H9 (cell line): ENCODE results near the gene LCN2. TPM values are rescaled to one million over a fixed set of nuclear protein-coding genes. Genes with fewer than 3 reads are reported as not detected.
A peak's percentile ranks its signal among the peaks of the same experiment; 100 is the strongest.

ENCODE experiments used
- DNase-seq: peaks from one replicate; pipeline ENCODE4 v3.0.0-alpha.2; 2017
- H2AFZ ChIP-seq: one replicate; pipeline ENCODE4 v1.6.1; 2013; ENCODE audit warnings: mild to moderate bottlenecking, low read length, control low read depth, moderate library complexity
- H2AK5ac ChIP-seq: 2 replicates; pipeline ENCODE4 v1.6.1; 2013; ENCODE audit warnings: low read length, control low read depth, mixed read lengths; ENCODE audit not compliant: insufficient read length
- H2BK120ac ChIP-seq: one replicate; pipeline ENCODE4 v1.6.1; 2013; ENCODE audit warnings: low read depth, mild to moderate bottlenecking, low read length, control low read depth, inconsistent platforms; ENCODE audit not compliant: poor library complexity, severe bottlenecking
- H2BK12ac ChIP-seq: 2 replicates; pipeline ENCODE4 v1.6.1; 2013; ENCODE audit warnings: low read length, control low read depth, mixed read lengths, low read depth; ENCODE audit not compliant: insufficient read length
- H2BK15ac ChIP-seq: 2 replicates; pipeline ENCODE4 v1.6.1; 2013; ENCODE audit warnings: low read depth, low read length, control low read depth
- H2BK20ac ChIP-seq: one replicate; pipeline ENCODE4 v1.6.1; 2013; ENCODE audit warnings: low read depth, mild to moderate bottlenecking, low read length, control low read depth, inconsistent platforms; ENCODE audit not compliant: poor library complexity, severe bottlenecking
- H2BK5ac ChIP-seq: 2 replicates; pipeline ENCODE4 v1.6.1; 2013; ENCODE audit warnings: low read length, control low read depth, mixed read lengths; ENCODE audit not compliant: insufficient read length
- H3K14ac ChIP-seq: 2 replicates; pipeline ENCODE4 v1.6.1; 2013; ENCODE audit warnings: low read length, control low read depth; ENCODE audit not compliant: insufficient read depth
- H3K18ac ChIP-seq: 2 replicates; pipeline ENCODE4 v1.6.1; 2013; ENCODE audit warnings: low read depth, mild to moderate bottlenecking, mixed read lengths, low read length, control low read depth; ENCODE audit not compliant: insufficient read length
- H3K23ac ChIP-seq: 2 replicates; pipeline ENCODE4 v1.6.1; 2013; ENCODE audit warnings: low read length, control low read depth, mixed read lengths, low read depth; ENCODE audit not compliant: insufficient read length
- H3K23me2 ChIP-seq: 2 replicates; pipeline ENCODE4 v1.6.1; 2013; ENCODE audit warnings: low read depth, mild to moderate bottlenecking, mixed read lengths, low read length, control low read depth; ENCODE audit not compliant: insufficient read length, poor library complexity, severe bottlenecking
- H3K27ac ChIP-seq: 2 replicates; pipeline ENCODE4 v1.5.1; 2013; ENCODE audit warnings: low read length, control low read depth, mixed read lengths, low read depth; ENCODE audit not compliant: insufficient read length
- H3K27me3 ChIP-seq: 2 replicates; pipeline ENCODE4 v1.6.1; 2013; ENCODE audit warnings: low read length, control low read depth, inconsistent platforms; ENCODE audit not compliant: insufficient read depth
- H3K4ac ChIP-seq: 2 replicates; pipeline ENCODE4 v1.6.1; 2013; ENCODE audit warnings: low read depth, mild to moderate bottlenecking, control low read depth, inconsistent platforms, low read length, moderate library complexity
- H3K4me1 ChIP-seq: 2 replicates; pipeline ENCODE4 v1.6.1; 2013; ENCODE audit warnings: low read length, control low read depth, inconsistent platforms; ENCODE audit not compliant: insufficient read depth
- H3K4me2 ChIP-seq: 2 replicates; pipeline ENCODE4 v1.6.1; 2013; ENCODE audit warnings: low read length, control low read depth, mixed read lengths; ENCODE audit not compliant: insufficient read length, insufficient read depth
- H3K56ac ChIP-seq: 2 replicates; pipeline ENCODE4 v1.6.1; 2013; ENCODE audit warnings: low read depth, mild to moderate bottlenecking, mixed read lengths, low read length, control low read depth; ENCODE audit not compliant: insufficient read length
- H3K79me1 ChIP-seq: 2 replicates; pipeline ENCODE4 v1.6.1; 2013; ENCODE audit warnings: low read depth, mild to moderate bottlenecking, moderate library complexity, low read length, control low read depth, inconsistent platforms; ENCODE audit not compliant: insufficient read depth, poor library complexity, severe bottlenecking
- H3K79me2 ChIP-seq: 2 replicates; pipeline ENCODE4 v1.6.1; 2013; ENCODE audit warnings: low read length, control low read depth, inconsistent platforms; ENCODE audit not compliant: insufficient read depth
- H3K9ac ChIP-seq: 2 replicates; pipeline ENCODE4 v1.6.1; 2013; ENCODE audit warnings: low read length, control low read depth, mixed read lengths; ENCODE audit not compliant: insufficient read length; ENCODE audit errors: extremely low read depth
- H3K9me3 ChIP-seq: one replicate; pipeline ENCODE4 v1.6.1; 2013; ENCODE audit warnings: low read depth, low read length, inconsistent platforms; ENCODE audit not compliant: control insufficient read depth
- H3T11ph ChIP-seq: one replicate; pipeline ENCODE4 v1.6.1; 2013; ENCODE audit warnings: mild to moderate bottlenecking, low read length, control low read depth, inconsistent platforms
- H4K20me1 ChIP-seq: one replicate; pipeline ENCODE4 v1.6.1; 2013; ENCODE audit not compliant: control insufficient read depth, insufficient read length, insufficient read depth
- H4K5ac ChIP-seq: 2 replicates; pipeline ENCODE4 v1.6.1; 2013; ENCODE audit warnings: low read depth, mild to moderate bottlenecking, mixed read lengths, low read length, control low read depth; ENCODE audit not compliant: insufficient read length
- H4K8ac ChIP-seq: replicated peaks from 2 replicates; pipeline ENCODE4 v1.6.1; 2013; ENCODE audit warnings: low read length, control low read depth, mixed read lengths, low read depth; ENCODE audit not compliant: insufficient read length
- H4K91ac ChIP-seq: 2 replicates; pipeline ENCODE4 v1.6.1; 2013; ENCODE audit warnings: low read depth, mild to moderate bottlenecking, moderate library complexity, mixed read lengths, low read length, control low read depth; ENCODE audit not compliant: insufficient read length
- H3K27ac Mint-ChIP-seq, 3 experiments: 2 replicates in 2 of 3; 3 replicates in 1 of 3; pipeline ENCODE4 v1.8.0; 2020 to 2021; ENCODE audit warnings: mixed read lengths in 3 of 3, mild to moderate bottlenecking in 1 of 3, moderate library complexity in 1 of 3
- H3K27me3 Mint-ChIP-seq: 2 replicates; pipeline ENCODE4 v1.8.0; 2021; ENCODE audit warnings: low read depth, mild to moderate bottlenecking, moderate library complexity, mixed read lengths
- H3K36me3 Mint-ChIP-seq, 3 experiments: 2 replicates in 2 of 3; 3 replicates in 1 of 3; pipeline ENCODE4 v1.8.0; 2020 to 2021; ENCODE audit warnings: low read depth in 3 of 3, mixed read lengths in 3 of 3; ENCODE audit not compliant: insufficient read depth in 1 of 3
- H3K4me1 Mint-ChIP-seq, 2 experiments: 2 replicates each; pipeline ENCODE4 v1.8.0; 2020; ENCODE audit warnings: mixed read lengths in 2 of 2
- H3K4me3 Mint-ChIP-seq, 2 experiments: 2 replicates in 1 of 2; 3 replicates in 1 of 2; pipeline ENCODE4 v1.8.0; 2020 to 2021; ENCODE audit warnings: mild to moderate bottlenecking in 2 of 2, mixed read lengths in 2 of 2, moderate library complexity in 1 of 2
- H3K9me3 Mint-ChIP-seq, 2 experiments: 2 replicates in 1 of 2; 3 replicates in 1 of 2; pipeline ENCODE4 v1.8.0; 2020; ENCODE audit warnings: mild to moderate bottlenecking in 2 of 2, mixed read lengths in 2 of 2, moderate library complexity in 1 of 2
- CTCF ChIP-seq: fragments of 200-600 bp; sonication (generic); conservative IDR thresholded peaks from 3 replicates; pipeline ENCODE4 v1.8.0; 2021; ENCODE audit warnings: antibody characterized with exemption, mild to moderate bottlenecking
- WGBS: extraction: QIAGEN DNeasy Blood & Tissue Kit; methylation state at CpG from one replicate; pipeline ENCODE4 v1.1.7; 2013; ENCODE audit warnings: missing lambda C conversion rate, low lambda C conversion rate, mixed read lengths; ENCODE audit not compliant: insufficient read length; ENCODE audit errors: extremely low coverage; 5-methylcytosine and 5-hydroxymethylcytosine counted together
- total RNA-seq: library from RNA; stranded (reverse); gene quantifications from 2 replicates; pipeline ENCODE4 v1.2.1, GENCODE V29; 2021

The LCN2 gene
- total RNA-seq, 1 experiment from 2014 or later, result not detected

DNA sequence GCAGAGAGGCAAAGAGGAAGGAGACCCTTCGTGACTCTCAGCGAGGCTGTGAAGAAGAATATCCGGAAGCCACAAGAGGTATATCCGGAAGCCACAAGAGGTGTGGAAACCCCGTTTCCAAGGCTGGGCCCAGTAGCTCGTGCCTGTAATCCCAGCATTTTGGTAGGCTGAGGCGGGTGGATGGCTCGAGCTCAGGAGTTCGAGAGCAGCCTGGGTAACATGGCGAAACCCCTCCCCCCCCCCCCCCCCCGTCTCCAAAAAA is 10.2 kb downstream of the LCN2 start:
- Histone ChIP-seq H2BK120ac (no peak overlapping the region), H3K23me2 (peaks cover 7% of the 10 kb centered on the region), H2BK12ac (no peak overlapping the region), H3K79me2 (no peaks in the 10 kb centered on the region), H4K20me1 (no peaks in the 10 kb centered on the region), H4K5ac (no peak overlapping the region), H3K4ac (no peak overlapping the region), H2BK5ac (no peak overlapping the region), H3T11ph (no peak overlapping the region), H3K79me1 (no peaks in the 10 kb centered on the region), H4K8ac (no peak overlapping the region), H3K4me1 (no peaks in the 10 kb centered on the region; the same call in 1 of the 2 replicates), H2AK5ac (no peak overlapping the region), H3K18ac (peak overlapping the region; percentile 97), H2BK20ac (no peak overlapping the region), H3K4me2 (peak overlapping the region; percentile 59), H3K14ac (peak overlapping the region; percentile 96; the same call in 1 of the 2 replicates), H3K9me3 (no peaks in the 10 kb centered on the region), H3K56ac (no peak overlapping the region), H3K9ac (peak overlapping the region; percentile 76), H2AFZ (no peak overlapping the region), H3K23ac (no peak overlapping the region), H3K27ac (no peak overlapping the region), H2BK15ac (no peak overlapping the region), H4K91ac (no peak overlapping the region), H3K27me3 (no peaks in the 10 kb centered on the region)
- H3K27ac Mint-ChIP-seq, result peak overlapping the region; percentile 49 to 96 (median 72); a peak in 4 of 7 replicates
- H3K9me3 Mint-ChIP-seq, result no peaks in the 10 kb centered on the region
- no peaks in the 10 kb centered on the region for H3K27me3 Mint-ChIP-seq
- no peak for DNase-seq
- TF ChIP-seq CTCF, result no peak
- H3K4me1 Mint-ChIP-seq, result peaks cover 6 to 8% of the 10 kb centered on the region in 2 experiments
- H3K4me3 Mint-ChIP-seq, result peak overlapping the region; percentile 62 to 75
- no CpG with 5 or more reads among the region's 11 CpGs for WGBS
- peaks cover 4 to 27% (median 12%) of the 10 kb centered on the region in 3 experiments; a peak in 5 of 7 replicates for H3K36me3 Mint-ChIP-seq
